GM20431 (cell line): ENCODE measurements around the gene MTREX.

Source experiments
- in situ Hi-C: fragments of 300-500 bp; cut with MseI, MboI; formaldehyde crosslinking; loops from one replicate; pipeline ENCODE4 v1.15.0; 2020; ENCODE audit warnings: low sequenced_read_pairs; ENCODE audit not compliant: unreplicated experiment

The MTREX gene

DNA sequence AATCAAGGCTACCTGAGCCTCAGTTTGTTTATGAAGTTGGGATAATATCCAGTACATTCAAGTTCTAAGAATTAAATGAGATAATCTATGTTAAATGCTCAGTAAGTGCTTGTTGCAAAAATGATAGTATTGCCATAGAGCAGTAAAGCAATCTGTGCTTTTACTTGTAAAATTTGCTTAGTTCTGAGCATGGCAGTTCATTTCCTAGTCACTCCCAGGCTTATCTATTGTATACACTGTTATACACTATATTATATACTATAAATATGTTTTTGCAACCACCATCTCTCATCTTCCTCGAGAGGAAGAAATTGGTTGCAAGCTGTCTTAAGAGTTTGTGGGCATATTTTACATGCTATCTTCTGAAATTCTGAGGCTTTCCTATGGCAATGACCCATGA, 63.4 kb downstream of the MTREX start:
- in situ Hi-C loops = no loop called here

DNA sequence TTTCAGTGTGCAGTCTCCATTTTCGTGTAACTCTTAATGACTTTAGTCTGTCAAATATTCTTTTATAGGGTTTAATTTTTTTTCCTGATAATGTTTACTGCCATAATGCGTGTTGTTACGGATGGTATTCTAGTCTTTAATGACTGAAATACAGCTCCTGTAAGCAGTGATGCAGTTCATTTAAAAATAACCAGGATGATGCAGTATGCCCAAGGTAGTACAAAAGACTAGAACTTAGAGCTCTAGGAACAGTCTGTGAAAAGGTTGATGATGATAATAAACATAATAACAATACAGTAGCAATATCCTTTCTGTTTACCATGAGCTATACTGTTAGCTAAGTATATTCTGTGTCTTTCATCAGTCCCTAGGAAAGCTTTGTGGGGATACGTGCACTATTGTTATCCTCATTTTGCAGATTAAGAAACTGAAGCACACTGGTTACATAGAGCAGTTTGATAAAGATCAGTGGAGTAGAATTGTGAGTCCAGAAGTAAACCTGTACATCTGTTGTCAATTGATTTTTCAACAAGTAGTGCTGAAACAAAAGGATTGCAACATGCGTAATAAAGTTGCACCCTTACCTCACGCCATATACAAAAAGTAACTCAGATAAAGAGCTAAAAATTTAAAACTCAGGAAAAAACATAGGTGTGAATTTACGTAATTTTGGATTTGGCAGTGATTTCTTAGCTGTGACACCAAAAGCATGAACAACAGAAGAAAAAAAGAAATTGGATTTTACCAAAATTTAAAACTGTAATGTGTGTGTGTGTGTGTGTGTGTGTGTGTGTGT, 64.5 kb downstream of the MTREX start:
- in situ Hi-C loops = no loop called here

DNA sequence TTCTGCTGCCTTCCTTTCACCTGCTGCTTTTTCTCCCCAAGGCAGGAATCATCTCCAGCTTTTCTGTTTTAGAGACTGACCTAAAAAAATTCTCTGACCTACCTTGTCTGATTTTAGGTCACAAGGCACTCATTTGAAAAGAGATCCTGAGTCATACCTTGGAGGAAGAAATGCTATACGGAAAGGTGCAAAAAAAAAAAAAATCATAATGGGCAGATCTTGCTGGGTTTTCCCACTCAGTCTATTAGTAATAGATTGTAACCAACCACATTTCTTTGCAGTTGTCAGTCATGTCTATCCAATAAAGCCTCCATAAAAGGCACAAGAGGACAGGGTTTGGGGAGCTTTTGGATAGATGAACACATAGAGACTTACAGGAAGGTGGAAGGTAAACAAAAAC, 70.0 kb downstream of the MTREX start:
- in situ Hi-C loops = no loop called here

DNA sequence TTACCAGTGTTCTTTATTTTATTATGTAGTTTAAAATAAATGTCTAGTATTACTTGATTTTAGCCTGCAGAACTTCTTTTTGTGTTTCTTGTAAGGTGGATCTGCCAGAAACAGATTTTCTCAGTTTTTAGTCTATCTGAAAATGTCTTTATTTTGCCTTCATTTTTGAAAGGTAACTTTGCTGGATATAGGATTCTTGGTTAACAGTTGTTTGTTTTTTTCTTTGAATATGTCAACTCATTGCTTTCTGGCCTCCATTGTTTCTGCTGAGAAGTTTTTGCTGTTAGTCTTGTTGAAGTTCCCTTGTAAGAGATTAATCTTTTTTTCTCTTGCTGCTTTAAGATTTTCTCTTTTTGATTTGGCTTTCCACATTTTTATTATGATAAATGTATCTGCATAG, 75.5 kb downstream of the MTREX start:
- in situ Hi-C loops = no loop called here

DNA sequence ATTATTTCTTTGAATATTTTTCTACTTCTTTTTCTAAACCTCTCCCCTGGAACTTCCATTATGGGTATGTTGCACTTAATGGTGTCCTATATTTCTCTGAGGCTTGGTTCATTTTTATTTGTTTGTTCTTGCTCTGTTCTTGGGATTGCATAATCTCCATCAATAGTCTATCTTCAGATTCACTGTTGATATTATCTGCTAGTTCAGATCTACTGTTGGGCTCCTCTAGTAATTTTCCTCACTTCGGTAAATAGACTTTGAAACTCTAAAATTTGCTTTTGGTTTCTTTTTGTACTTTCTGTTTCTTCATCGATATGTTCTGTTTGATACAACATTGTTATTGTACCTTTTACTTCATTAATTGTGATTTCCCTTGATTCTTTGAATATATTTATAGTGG, 76.3 kb downstream of the MTREX start:
- in situ Hi-C loops = no loop called here

DNA sequence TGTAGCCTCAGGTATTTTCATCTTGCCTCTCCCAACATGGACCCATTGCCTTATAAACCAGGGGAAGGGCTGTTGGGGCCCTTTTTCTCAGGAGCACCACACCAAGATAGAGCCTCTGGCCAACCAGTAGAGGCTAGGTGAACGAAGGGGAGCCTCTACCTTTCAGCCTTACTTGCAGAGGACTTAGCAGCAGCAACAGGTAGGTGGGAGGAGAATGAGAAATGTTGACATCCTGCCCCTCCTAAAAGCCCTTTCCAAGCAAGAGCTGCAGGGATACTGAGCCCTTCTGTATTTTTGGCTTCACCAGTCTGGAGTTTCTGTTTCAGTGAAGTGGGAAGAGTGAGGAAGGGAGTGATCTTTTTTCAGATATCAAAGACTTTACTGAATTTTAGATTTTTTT, 77.4 kb downstream of the MTREX start:
- in situ Hi-C loops = no loop called here

DNA sequence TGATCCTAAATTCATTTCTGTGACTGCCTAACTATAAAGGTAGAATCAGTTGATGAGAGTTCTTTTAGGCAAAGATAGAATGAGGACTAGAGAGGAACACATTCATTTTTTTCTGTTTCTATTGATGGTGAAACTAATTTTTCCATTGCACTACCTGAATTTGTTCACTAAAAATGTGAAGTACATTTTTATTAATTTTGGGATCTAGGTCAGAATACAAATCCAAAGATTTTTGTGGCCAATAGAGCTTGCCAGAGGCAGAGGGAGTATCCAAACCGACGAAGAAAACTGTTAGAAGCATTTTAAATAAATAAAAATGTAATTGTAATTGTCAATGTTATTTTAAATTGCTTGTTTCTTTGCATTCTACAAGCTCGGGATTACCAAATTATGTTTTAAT, 78.1 kb downstream of the MTREX start:
- in situ Hi-C loops = no loop called here

DNA sequence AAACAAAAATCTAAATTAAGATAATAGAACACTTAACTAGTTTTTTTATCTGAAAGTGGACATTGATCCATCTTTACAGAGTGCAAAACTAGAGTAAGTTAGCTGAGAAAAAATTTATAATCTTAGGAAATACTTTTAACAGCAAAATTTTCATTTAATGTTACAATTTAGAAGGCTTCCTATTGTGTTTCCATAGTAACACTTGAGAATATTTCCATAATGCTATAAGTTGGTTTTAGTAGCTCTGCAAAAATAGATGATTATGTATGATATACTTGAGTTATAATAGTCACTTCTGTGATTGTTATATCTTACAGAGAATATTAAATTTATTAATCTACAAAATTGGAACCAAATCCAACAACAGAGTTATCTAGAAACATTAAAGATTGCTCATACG, 78.6 kb downstream of the MTREX start:
- in situ Hi-C loops = no loop called here

DNA sequence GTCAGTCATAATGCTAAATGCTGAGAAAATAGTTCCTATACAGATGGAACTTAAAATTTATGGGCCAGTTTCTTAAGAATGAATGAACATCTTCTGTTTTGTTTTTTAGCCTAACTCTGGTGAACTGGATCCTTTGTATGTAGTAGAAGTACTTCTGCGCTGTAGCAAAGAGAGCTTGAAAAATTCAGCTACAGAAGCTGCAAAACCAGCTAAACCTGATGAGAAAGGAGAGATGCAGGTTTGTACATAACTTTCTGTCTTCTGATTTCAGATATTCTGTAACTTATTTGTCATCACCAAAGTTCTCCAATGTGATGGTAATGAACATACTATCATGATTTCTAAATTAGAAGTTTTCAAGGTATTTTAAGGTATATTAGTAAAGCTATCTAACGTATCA, 80.1 kb downstream of the MTREX start:
- in situ Hi-C loops = no loop called here

DNA sequence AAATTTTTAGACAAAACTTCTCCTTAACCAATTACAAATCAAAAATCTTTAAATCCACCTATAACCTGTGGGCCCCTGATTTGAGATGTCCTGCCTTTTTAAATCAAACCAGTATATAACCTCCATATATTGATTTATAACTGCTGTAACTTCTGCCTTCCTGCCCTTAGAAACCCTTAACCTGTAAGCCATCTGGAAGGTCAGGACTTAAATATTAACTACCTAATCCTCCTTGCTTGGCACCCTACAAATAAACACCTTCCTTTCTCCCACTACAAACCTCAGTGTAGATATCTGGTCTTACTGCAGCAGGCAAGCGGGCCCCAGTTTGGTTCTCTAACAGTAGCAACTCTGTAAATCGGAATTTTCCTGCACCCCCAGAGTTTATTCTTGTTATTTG, 83.9 kb downstream of the MTREX start:
- in situ Hi-C loops = no loop called here

DNA sequence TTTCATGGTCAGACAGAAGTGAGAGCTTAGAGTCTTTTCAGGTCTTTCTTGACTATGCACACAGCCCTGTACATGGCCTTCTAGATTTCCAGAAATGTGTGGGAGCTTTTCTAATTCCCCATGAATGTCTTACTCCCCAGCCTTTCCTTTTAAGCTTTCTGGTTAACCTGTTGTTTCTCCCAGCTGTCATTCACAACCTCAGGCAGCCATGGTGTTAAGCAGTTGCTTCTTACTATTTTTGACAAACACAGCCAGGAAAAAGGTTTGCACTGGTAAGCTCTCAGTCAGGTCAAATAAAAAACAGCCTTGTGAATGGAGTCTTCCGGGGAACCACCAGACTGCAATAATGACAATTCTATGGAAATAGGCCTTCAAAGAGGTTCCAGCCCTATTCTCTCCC, 84.9 kb downstream of the MTREX start:
- in situ Hi-C loops = no loop called here

DNA sequence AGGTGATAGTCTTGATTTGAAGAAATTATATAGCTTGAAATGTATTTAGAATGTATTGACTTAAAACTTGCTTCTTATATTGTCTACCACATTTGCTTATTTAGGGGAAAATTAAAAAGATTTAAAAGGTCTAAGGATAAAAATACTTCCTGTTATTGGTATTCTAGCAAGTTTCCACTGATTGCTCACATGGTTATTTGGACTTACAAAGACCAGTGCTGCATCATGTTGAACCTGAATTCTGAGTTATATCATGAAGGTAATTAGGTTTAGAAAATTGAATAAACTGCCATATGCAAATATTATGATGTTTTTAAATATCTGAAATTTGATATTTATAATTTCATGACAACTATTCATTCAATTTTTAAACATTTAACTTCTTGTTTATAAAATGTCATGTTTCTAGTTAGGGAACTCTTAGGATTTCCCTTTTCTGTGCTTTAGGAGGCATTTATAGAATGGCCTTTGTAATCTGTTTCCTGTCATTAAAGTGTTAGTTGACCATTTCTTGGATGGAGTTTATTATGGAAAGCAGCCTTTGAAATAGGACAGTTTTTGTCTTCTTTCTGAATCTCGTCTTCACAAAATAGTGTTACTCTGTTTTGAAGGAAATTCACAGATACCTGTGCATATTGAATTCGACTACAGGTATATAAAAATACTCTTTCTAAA, 85.8 kb downstream of the MTREX start:
- in situ Hi-C loops = no loop called here

DNA sequence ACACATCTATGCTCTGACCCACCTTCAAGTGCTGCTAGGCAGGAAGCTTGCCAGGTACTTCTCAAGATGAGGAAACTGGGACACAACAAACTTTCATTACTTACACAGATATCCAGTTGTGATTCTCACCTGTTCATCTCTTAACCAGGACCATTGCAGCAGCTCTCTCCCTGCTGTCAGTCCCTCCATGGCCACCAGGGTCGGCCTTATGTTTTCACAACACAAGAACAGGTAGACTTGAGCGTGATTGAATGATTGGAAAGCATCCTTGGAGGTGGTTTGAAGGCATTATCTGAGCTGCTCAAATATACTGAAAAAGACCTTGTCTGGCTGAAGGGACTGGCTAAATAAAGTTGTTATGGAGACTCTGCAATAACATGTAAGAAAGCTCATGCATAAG, 94.4 kb downstream of the MTREX start:
- in situ Hi-C loops = no loop called here

DNA sequence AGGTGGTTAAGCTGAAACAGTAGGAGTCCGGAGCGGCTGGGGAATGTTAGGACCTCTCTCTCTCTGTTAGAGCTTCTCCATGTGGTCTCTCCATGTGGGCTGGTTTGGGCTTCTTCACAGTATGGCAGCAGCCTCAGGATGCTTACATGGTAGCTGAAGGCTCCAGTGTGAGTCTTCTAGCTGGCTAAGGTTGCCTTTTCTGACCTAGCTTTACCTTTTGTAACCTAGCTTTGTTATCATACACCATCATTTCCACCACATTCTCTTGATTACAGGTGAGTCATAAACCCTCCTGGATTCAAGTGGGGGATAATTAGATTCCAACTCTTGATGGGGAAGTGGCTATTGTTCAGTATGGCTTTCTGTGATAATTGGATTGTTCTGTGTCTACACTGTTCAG, 98.5 kb downstream of the MTREX start:
- in situ Hi-C loops = no loop called here

DNA sequence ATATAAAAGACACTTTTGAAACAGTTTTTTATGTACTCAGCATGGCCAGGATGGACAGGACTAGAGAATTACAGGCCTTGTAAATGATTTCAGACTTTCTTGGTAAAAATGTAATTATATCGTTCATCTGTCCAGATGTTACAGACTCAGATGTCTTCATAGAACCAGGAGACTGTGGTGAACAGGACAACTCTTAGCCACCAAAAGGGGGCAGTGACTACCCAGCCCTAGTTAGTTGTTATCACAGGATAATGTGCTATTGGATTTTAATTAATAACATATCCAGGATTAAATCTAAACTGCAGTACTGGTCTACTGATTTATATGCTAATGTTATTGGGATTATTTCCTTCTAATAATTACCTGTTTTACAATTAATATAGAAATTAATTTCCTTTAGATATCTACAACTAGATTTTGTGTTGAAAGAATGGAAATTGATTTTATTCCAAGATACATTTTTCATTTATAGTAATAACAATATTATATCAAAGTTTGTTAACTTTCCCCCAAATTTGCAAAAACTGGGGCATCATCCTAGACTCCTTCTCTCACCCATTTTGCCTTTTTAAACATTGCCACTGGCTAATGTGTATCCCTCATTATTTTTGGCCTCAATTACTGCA, 99.4 kb downstream of the MTREX start:
- in situ Hi-C loops = no loop called here

DNA sequence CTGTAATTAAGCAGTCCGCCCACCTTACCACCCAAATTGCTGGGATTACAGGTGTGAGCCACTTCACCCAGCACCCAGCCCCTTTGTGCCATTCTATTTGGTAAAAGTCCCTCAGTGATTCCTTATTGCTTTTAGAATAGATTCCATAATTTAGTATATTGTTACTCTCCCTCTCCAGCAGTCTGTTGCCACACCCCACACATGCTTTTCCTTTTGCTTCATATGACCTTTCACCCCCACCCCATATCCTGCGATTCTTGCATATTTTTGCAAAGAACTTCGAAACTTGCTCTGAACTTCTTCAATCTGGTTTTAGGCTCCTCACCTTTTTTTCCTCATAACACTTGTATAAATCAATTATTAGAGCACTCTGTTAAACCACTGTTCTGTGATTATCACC, 100.2 kb downstream of the MTREX start:
- in situ Hi-C loops = no loop called here

DNA sequence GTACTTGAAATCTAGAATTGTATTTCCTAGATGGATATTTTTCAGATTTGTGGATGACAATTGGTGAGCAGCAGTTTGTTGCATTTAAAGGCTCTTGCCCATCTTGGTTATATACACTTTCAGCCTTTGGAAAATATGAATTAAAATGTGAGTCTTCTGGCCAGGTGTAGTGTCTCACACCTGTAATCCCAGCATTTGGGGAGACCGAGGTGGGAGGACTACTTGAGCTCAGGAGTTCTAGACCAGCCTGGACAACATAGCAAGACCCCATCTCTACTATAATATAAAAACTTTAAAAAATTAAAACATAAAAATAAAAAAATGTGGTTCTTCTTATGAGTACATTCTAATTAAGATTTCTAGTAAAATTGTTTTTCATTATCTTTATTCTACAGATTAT, 102.0 kb downstream of the MTREX start:
- in situ Hi-C loops = no loop called here

DNA sequence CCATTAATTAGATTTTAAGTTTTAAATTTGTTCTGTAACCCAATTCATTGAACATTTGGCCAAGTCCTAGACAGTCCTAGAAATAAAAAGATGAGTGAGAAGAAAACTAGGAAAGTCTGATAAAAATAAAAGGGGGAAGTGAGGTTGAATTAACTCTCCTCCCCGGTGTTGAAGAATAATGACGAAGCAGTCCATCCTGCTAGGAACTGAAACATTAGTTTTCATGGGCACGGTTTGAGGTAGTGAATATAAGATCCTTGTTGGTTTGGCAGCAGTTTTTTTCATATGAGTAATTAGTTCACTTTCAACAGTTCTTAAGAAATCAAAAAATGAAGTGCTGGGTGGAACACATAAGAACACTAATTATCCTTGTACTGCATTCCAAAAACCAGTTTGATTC, 103.1 kb downstream of the MTREX start:
- in situ Hi-C loops = no loop called here

DNA sequence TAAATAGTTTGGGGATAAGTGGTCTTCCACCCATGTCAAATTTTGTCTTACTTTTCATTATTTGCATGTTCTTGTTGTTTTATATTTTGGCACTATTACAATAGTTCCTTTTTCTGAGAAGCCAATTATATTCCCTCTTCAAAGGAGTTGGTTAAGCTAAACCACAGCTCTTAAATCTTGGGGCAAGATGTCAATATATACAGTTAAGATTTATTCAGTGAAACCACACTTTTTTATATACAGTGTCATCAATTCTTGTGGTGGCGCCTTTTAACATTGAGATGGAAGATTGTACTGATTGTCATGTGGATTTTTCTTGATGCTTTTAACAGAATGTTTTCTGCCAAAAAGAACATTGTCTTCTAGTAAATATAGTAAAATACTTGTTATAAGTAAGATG, 104.1 kb downstream of the MTREX start:
- in situ Hi-C loops = no loop called here

DNA sequence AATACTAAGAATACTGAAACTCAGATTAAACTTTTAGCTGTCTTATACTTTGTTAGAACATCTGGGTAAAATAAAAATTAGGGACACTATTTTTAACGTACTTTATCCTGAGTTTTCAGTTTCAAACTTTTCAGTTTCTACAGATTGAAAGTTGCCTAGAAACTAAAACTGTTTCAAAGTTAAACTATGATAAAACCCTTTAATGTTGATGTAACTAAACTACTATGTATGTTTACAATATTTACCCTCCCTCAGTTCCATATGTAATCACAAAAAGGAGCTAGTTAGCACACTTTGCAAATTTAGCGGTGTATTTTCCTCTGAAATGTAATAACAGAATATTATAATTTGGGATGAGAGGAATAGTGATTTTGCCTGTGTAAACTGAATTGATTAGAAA, 105.9 kb downstream of the MTREX start:
- in situ Hi-C loops = no loop called here

DNA sequence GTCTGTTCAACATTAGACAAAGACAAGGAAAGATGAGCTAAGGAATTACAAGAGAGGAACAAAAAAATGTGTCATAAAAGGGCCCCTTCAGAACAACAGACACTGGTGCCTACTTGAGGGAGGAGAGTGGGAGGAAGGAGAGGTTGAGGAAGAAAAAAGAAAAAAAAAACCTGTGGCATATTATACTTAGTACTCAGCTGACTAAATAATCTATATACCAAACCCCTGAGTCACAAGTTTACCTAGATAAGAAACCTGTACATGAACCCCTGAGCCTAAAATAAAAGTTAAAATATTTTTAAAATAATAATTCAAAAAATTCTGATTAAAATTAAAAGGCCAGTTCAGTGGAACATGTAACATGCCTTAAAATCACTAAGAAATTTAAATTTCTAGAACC, 107.3 kb downstream of the MTREX start:
- in situ Hi-C loops = no loop called here

DNA sequence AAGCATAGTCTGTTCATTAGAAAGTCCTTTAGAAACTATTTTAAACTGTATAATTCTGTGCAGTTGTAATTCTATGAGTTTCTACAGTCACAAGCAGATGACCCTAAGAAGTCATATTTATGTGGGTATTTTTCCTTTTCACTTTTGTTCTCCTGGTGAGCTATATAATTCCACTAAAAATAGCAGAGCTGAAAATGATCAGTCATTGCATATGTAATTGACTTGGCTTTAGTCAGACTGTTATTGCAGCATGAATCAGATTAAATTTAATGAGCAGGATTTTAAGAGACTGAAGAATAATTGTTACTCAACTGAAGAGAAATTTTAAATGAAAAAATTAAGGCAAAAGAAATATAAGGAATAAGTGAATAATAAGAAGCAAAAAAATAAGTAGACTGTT, 108.5 kb downstream of the MTREX start:
- in situ Hi-C loops = no loop called here
